Amniotic stem cell (primary cell): Measurements from ENCODE around the gene CALHM3.
A peak's percentile ranks its signal among the peaks of the same experiment; 100 is the strongest.
"Not testable (repeated sequence)": the region's sequence is repeated elsewhere in the genome, so short reads cannot be mapped to it uniquely, and the experiment has no call there.

ENCODE experiments used
- DNase-seq: peaks from one replicate; lab custom pipeline; 2025; lab: John Stamatoyannopoulos, UW

CALHM3 gene

DNA sequence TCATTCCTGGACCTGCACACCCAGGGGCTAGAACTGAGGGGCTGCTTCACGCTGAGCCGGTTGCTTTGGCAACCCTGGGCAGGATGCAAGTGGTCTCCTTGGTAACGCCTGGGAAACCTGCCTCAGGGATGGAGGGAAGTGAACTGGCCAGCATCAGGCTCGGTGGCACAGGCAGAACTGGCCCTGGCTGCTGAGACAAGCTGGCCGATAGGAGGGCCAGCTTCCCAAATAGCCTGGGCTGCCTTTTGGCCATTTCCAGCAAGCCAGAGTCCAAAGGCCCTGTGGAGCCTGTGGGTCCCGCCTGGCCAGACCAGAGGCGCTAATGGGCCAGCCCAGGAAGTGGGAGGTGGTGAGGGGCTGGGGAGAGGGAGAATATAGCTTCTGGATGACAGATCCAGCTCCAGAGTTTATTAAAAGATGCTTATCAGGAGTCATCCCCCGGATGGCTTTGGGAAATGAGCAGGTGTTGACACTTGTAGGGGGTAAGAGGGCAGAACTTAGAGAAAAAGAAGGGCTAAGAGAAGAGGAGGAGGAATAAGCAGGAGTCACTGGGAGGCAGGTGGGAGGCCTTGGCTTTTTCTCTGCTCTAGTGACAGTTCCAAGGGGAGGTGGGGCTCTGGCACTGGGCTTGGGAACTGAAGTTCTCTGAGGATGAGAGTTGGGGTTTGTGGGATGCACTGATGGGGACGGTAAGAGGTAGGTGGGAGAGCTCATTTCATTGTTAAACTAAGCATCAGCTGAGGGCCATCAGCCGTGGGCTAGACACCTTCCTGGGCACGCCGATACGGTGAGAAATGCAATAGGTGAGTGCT lies 24.0 kb upstream of the CALHM3 start:
- no peak for DNase-seq

DNA sequence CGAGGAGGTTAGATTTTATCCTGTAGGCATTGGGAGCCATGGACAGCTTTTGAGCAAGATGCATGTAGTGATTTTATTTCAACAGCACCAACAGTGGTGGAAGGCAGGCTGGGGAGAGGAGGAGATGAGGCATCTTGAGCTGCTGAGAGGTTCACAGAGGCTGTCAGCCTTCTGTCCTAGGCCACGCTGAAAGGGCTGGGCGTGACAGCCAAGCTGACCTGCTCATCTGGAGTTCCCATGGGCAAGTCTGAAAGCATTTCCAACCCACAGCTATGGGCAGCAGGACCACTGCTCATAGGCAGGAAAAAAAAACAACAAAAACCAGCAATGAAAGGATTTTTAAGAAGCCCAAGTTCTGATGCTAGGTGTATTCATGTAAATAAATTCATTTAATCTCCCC lies 22.1 kb upstream of the CALHM3 start:
- no peak for DNase-seq

DNA sequence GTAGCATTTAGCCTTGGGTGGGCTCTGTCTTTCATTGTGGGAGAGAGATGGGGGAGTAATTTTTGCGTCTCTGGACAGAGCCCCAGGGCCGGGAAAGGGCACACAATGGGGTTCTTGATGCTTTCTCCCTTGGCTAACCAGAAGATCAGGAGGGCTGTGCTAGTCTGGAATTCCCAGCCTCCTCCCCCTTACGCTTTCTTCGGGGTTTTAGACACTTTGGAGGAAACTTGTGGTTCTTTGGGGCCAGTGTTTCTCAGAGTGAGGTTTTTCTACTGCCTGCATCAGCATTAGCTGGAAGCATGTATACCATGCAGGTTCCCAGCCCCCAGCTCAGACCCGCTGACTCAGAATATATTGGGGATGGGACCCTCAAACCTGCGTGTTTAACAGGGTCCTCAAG lies 21.4 kb upstream of the CALHM3 start:
- no peak for DNase-seq

DNA sequence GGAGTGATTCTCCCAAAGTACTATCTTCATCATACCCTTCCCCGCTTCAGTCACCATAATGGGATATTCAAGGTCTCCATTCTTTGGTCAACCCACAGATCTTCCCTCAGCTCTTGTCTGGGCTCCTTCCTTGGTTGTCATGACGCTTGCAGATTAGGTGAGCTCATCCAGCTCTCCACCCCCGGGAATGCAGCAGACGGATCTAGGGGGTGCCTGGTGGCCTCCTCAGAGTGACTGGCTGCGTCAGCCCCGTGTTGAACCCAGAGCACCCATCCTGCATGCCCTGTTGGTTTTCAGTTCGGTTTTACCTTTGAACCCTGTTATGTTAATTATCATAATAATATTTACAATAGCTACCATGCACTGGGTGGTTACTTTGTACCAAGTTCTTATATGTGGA lies 20.8 kb upstream of the CALHM3 start:
- no peak for DNase-seq

DNA sequence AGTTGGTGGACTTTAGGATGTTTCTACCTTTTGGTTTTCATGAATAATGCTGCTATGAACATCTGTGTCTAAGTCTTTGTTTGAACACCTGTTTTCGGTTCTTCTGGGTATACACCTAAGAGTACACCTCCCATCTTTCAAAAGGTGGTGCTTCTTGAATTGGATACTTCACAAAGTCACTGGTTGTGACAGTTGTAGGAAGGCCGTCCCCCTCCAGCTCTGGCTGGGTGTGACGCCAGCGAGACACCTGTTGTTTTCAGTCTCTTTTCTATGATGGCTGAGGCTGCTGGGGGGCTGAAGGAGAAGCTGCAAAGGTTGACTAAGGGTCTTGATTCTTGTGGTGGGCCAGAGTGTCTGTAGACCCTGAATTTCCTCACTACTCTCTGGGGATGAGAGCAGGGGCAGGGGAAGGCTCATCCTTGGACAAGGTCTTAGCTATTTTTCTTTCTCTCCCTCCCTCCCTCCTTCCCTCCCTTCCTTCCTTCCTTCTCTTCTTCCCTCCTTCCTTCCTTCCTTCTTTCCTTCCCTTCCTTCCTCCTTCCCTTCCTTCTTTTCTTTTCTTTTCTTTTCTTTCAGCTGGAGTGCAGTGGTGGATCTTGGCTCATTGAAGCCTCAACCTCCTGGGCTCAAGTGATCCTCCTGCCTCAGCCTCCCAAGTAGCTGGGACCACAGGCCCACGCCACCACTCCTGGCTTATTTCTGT lies 20.0 kb upstream of the CALHM3 start:
- no peak for DNase-seq

DNA sequence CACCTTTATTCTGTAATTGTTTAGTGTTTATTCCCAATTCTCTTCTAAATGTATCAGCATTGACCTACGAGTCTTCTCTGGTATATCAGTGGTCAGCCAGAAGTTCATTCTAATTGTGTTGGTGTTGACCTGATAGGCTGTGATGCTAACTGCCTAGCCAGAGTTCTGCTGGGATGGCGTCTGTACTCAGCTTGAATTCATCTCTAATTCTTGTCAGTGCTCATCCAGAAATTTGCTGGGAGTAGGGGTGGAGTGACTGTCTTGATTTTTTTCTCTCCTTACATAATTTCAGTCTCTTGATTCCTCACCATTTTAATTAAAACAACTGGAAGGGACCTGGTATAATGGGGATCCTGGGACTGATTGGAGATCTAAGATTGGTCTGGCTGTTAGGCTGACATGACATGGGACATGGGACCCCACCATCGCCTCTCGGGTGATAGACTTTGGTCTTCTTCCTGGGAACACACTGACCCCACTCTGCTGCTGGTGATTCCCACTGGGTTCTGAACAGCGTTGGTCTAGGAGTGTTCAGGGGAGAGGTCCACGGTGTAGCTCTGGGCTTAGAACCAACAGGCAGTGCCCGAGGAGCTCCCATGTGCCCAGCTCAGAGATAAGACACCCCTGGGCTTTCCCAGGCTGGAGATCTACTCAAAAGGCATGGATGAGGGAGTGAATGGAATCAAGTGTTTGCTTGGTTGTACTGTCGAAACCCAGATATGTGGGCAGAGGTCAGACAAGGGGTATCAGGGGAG lies 18.3 kb upstream of the CALHM3 start:
- no peak for DNase-seq

DNA sequence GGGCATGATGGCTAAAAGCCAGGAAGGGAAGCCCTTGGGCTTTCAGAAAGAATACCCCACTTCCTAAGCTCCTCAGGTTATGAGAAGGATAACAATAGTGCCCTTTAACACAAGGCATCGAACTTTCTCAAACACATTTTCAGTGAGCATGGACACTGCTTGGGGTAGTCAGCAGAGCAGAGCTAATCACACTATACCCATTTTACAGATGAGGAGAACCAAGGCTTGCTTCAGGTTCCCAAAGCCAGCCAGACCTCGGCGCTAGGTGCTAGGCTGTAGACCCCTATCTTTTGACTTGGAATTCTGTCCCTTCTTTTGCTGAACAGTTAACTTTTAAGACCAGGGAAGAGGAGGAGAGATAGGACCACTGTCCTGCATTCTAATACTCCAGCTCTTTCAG lies 16.3 kb upstream of the CALHM3 start:
- no peak for DNase-seq

DNA sequence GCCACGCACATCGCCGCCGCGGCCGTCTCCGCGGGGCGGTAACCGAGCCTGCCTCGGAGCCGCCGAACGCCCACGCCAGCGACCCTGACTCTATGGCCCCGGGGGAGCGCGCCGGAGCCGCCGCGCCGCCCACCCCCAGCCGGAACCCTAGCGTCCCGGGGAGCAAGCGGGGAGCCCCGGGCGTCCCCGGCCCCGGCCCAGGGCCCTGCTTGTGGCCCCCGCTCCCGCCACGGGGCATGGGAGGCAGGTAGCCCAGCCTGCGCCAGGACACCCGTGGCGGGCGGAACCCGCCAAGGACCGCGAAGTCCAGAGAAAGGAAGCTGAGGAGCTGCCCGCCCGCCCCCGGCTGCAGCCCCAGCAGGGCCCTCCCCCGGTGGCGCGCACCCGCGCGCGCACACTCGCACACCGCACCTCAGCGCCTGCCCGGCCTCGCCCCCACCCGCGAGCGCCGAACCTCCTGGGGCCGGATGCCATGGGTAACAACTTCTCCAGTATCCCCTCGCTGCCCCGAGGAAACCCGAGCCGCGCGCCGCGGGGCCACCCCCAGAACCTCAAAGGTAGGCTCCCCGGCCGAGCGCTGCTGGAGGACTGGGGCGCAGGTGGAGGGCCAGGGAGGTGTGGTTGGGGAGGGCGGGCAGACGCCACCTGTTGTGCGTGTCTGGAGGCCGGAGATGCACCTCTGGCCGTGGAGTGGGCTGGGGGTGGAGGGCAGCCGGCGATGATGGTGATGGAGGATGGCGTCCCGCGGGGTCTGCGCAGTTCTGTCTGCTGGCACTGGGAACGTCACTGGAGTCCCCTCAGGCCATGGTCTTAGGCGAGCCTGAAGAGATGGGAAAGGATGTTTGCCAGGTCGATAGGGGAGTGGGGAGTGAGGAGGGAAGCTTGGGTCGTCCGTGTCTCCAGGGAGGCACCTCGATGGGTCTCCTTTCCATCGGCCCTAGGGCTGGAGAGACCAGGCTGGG lies 15.2 kb upstream of the CALHM3 start:
- no peak for DNase-seq

DNA sequence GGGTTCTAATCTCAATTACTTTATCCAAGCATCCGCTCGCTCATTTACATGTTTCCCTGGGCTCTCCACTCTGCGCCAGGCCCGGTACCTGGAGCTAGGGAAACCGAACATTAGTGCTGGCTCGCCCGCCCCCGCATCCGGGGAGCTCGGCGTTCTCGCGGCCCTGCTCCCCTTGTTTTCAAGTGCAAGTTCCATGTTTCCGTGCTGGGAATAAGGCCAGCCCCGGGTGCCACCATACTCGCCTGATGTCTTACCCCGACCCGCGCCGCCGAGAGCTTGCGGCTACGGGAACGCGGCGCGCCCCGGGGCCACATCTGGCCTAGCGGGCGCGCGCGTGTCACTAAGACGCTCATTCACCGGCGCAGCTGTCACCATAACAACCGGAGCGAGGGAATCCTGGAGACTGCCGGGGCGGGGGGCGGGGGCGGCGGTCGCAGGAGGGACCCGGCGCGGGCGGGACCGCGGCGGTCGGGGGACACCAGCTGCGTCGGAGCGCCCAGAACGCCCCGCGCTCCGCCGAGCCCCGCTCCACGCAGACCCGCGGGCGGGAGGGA lies 14.4 kb upstream of the CALHM3 start, which contains the start of gene NEURL1:
Gene NEURL1, plus strand, starts transcription at position 344 of the 554 bp plus-strand sequence. CDS start 683 bp downstream, outside the sequence.
- no peak for DNase-seq

DNA sequence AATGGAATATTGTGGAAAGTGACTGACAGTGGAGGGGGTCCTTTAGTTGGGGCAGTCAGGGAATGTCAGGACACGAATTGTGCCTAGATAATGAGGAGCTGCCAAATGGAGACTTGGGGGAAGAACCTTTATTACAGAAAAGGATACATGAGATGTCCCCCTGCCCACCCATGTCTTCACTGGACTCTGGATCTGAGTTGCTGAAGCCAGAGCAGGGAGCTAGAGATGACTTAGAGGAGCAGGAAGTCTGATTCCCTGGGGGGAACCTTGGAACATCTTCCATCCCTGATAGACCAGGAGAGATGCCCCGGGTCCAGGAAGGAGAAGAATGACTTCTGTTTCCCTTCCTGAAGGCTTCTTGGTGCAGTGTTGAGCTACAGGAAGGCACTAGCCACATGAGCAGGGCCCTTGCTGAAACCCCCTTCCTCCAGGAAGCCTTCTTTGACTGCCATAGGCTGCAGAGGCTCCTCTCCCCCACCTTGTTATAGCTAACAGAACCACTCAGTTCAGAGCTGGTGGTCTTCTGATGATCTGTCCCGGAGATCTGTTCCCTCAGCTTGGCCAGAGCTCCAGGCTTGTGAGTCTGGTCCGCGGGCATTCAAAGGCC lies 13.7 kb upstream of the CALHM3 start:
- no peak for DNase-seq

DNA sequence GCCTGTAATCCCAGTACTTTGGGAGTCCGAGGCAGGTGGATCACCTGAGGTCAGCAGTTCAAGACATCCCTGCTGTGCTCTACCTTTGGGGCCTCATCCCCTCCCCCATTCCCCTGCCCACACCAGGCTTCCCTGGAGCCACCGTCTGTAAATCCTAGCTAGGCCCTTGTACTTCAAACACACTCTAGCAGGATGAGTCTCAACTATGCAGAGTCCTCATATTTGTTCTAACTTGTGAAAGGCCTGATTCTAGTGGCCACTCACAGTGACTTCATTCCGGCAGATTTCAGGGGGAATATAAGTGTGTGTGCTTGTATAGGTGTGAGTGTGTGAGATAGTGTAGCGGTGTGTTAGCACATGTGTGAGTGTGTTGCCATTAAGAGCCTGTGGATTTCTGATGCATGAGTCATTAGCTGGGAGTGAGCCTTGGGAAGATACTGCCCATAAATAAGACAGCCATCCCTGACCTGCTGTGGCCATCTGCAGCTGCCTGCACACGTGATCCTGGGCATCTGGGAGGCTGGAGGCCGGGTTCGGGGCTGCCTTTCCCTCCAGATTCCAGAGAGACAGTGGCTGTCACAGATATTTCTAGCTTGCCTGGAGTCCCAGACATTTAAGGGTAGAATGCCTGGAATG lies 12.8 kb upstream of the CALHM3 start:
- peak; percentile 69 for DNase-seq

DNA sequence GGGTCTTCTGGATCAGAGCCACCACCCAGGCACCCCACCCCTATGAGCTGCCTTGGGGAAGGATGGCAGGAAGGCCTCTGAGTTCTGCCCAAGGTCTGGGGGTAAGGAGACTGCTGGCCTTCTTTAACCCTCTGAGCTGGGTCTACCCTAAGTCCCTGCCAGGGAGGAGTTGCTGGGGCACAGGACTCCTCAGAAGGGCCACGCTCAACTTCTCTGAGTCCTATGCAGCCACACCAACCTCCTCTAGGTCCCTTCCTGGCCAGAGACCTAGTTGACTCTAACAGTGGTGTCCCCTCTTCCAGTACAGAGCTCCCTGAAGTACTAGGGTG lies 11.9 kb upstream of the CALHM3 start:
- no peak for DNase-seq

DNA sequence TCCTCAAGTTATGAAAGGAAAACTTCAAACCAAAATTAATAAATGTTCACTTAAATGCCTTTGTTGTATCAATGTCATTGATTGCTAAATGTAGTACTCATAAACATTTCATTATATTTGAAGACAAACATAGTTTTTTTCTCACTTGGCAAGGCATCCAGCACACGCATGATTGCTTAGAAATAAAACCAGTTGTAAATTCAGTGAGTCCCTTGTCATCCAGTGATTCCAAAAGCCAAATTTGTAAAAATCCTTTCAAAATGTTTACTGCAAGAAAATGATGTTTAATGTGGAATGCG lies 8.3 kb upstream of the CALHM3 start:
- DNase-seq = no peak

DNA sequence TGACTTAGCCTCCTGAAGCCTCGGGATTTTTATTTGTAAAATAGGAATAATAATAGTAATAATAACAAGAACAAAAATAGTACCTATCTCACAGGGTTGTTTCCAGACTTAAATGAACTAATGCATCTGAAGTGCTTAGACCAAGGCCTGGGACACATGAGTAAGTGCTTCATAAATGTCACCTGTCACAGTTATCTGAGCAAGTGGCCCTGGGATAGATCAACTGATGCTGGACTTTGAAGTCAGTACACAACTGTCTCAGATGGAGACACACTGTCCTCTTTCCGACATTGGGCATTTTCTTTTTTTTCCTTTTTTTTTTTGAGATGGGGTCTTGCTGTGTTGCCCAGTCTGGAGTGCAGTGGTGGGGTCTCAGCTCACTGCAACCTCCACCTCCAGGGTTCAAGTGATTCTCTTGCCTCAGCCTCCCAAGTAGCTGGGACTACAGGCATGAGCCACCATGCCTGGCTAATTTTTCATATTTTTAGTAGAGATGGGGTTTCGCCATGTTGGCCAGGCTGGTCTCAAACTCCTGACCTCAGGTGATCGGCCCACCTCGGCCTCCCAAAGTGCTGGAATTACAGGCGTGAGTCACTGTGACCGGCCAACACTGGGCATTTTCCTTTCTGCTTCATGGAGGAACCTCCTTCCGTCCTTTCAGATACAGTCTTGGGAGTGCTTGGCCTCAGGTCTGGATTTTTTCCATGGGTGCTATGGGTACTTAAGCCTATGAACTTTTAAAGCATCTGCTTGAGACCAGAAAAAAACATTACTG lies 7.8 kb upstream of the CALHM3 start:
- not testable (repeated sequence) for DNase-seq

DNA sequence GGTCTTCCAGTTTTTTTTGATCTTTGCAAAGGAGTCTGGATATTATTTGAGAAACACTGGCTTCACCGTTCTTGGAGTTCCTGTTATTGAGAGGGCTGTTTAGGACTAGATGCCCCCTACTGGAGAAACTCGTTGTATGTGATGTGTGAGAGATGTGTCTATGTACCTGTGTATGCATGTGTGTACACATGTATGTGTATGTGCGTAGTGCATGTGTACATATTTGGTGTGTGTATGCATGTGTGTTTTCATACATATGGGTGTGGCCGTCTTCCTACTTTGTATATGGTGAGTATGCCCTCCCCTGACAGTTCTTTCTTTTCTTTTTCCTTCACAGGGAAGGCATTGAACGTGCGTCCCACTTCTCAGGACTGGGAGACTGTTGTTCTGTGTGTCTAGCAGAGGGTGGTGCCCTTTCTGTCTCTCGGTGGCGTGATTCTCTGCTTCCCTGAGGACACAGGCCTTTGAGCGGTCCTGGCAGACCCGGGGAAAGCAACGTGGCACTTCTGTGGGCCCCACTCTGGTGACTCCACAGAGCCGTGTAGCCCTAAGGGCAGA lies 3.0 kb upstream of the CALHM3 start:
- DNase-seq = peak; percentile 20

DNA sequence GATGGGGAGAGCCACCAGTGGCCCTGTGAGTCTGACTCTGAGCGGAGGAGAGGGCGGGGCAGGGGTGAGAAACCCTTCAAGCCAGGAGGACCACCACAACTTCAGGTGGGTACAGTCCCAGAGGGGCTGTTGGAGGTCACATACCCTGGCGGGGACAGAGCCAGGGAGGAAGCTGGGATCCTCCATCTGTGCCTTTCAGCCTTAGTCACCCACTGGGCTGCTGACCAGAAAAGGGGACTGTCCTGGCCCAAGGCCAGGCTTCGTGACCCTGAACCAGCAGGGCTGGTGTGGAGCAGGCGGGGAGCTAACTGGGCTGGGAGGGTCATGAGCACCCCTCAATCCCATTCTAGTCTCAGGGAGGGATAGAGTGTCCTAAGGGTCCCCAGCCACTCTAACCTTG lies 1.5 kb upstream of the CALHM3 start:
- no peak for DNase-seq

DNA sequence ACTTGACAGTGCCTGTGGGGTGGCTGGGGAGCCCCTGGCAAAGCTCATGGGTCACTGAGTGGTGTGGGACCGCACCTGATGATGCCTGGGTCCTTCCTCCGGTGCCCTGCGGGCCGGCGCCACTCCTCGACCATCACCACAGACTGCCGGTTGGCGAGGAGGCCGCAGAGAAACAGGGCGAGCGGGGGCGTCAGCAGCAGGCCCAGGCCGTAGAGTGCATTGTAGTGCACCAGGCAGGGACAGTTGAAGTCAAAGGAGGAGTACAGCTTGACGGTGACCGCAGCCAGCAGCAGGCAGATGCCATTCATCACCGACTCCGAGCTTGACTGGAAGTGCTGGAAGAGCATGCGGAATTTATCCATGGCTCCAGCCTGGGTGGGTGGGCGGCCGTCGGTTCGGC lies 369 bp downstream of the CALHM3 start:
- no peak for DNase-seq

DNA sequence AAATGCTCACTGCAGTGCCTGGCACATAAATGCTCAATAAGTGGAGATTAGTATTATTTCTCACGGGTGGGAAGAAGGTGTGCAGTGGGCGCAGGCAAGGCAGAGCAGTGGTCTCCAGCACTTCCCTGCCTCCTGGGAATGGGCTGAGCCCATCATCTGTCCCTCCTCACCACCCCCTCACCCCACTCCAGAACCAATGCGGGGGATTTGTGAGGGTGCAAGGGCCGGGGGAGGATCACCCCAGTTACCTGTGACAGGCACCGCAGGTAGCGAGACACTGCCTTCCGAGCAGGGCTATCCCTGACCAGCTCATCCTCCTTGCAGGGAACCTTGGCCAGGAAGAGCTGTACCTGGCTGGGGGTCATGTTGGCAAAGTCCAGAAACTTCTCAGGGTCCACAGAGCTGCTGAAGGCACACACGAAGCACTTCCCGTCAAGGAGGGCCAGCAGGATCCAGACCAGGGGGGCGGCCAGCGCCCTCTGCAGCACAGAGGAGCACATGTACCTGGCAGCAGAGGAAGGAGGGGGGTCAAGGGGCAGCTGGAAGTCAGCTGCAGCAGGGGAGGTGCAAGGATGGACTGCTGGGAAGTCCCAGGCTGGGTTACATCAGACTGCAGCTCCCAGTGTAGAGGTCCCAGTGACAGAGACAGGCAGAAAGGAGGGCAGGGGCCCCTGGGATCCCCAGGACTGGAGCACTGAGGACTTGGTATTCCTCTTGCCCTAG lies 2.8 kb downstream of the CALHM3 start:
- DNase-seq = no peak

DNA sequence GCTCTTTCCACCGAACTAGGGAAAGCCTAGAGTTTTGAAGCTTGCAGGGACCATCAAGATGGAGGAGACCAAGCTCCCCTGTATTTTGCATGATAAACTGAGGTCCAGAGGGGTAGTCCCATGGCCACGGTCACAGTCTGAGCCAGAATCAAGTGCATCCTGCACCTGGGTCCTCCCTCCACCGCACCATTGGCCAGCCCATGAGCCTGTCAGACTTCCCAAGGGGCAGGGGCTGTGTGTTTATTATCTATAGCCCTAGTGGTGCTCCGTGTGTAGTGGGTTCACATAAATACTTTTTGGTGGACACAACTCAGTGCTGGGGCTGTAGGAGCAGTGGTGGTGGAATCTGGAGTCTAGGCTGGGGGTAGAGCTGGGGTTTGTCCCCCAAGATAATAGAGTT lies 3.6 kb downstream of the CALHM3 start:
- DNase-seq = no peak
